IPS-NIHi11 (cell line): Measurements from ENCODE around the gene SP6.

Source experiments
- DNase-seq: peaks from one replicate; pipeline ENCODE4 v3.0.0; 2012; ENCODE audit warnings: mixed read lengths, low spot score

Gene SP6

DNA sequence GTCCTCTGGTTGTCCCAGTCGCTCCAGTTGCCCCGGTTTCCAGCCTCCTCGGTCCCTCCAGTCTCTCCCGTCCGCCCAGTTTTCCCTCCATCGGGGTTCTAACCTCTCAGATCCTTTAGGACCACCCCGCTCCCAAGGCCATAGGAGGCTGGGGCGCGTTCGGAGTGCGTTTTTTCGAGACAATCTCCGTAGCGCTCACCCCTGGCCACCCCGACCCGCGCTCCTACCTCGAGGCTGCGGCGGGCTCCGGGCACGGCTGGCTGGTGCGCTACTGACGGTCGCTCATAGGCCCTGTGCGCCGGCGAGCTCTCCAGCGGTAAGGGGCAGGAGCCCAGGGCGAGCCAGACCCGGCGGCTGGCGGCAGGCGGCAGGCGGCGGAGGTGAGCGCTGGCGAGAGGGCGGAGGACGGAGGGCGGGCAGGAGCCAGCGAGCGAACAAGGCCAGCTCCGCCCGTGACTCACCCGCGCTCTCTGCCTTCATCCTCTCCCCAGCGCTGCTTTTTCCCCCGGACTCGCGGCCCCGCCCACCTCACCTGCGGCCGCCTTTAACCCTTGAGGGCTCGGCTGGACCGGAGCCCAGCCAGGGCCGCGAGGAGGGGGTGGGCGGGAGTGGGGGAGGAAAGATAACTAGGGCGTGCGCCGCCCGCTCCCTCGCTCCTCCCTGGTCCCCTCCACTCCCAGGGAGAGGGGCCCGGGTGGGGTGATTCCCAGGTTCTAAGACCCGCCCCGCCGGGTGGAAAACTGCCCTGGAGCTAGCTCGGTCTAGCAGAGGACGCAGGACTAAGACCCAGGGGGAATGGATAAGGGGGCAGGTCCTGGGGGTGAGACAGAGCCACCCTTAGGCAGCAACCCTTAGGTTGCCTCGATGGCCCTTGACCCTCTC lies at the start of gene SP6:
Gene SP6 (minus strand): TSS at position 472 of the 882 bp plus-strand sequence. CDS start 2,734 bp downstream, outside the sequence.
- DNase-seq, result peak; percentile 91

DNA sequence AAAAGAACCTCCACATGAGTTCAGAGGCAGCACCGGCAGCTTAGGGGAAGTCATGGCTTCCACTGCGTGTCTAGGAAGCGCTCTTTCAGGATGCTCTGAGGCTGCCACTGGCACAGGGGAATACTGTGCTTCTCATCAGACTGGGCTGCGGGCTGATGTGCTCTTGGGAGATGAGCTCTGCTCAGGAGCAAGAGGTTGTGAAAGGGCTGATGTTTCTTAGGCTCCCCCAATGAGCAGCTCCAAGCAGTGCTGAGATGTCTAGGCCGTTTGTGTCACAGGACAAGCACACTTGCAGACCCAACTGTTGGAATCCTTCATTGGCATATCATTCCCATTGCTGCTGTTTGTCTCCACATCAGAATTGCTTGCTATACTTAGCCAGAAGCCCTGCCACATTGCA lies 48.7 kb upstream of the SP6 start:
- DNase-seq, result no peak

DNA sequence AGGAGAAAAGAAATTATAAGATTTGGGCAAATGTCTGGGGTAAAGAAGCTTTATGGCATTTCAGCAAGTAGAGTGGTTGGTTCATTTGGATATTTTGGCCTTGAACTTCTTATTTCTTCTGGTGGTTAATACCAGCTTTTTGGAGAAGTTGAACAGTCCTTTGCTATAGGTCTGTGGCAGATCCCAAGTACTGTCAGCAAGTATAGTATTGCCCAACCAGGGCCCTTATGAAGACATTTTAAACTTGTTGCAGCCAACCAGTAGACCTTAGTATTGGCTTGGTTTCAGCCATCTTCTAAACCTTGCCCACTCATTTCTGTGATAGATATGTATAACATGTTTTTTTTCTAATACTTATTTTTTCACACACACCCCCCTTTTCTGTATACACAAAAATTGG lies 47.3 kb upstream of the SP6 start:
- DNase-seq, result no peak

DNA sequence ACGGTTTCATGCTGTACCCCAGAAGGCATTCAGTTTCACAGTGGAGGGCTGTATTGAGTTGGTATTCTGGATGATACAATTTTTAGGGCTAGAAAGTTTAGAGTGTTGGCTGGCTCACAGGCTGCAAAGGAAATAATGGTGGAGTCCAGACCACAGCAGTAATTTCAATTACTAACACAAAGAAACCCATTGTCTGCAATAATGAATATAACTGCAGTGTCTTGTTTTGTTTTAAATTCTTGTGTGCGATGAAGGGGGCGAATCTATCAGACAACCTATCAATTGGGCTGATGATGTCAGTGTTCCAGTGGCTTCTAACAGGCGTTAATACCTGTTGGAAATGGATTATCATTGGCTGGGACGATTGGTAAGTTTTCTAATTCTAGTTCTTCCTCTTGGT lies 46.6 kb upstream of the SP6 start:
- no peak for DNase-seq

DNA sequence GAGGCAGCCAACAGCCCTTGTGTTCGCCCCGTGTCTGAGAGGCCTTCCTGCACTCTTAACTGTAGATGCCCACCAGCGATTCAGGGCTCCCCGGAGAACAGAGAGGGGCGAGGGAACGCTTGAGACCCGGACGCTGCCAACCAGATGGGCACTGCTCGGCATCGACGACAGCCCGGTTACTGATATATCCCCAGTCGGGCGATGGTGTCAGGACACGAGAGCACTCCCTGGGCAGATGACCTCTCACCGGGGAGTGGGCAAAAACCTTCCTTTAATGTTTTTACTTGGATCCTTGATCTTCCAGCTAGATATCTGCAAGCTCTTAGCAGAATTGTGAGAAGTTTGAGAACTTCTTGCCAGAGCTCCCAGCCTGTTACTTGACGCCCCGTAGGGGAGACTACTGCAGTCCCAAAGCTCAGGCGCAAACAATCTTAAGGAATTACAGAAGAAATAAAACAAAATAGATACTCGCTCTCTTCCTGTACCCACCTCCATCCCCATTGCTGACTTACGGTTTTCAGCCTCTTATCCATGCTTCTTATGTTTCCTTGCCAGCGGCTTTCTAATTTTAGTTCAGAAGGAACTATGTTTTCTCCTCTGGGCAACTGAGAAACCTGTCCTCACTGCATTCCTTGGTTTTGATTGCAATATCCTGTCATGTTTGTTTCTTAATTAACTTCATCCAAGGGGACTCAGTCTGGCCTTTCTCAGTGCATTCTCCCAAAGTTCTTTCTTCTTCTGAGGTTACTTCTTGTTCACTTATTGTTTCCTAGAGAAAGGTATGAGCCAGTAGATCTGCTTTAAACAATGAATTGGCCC lies 45.9 kb upstream of the SP6 start:
- no peak for DNase-seq

DNA sequence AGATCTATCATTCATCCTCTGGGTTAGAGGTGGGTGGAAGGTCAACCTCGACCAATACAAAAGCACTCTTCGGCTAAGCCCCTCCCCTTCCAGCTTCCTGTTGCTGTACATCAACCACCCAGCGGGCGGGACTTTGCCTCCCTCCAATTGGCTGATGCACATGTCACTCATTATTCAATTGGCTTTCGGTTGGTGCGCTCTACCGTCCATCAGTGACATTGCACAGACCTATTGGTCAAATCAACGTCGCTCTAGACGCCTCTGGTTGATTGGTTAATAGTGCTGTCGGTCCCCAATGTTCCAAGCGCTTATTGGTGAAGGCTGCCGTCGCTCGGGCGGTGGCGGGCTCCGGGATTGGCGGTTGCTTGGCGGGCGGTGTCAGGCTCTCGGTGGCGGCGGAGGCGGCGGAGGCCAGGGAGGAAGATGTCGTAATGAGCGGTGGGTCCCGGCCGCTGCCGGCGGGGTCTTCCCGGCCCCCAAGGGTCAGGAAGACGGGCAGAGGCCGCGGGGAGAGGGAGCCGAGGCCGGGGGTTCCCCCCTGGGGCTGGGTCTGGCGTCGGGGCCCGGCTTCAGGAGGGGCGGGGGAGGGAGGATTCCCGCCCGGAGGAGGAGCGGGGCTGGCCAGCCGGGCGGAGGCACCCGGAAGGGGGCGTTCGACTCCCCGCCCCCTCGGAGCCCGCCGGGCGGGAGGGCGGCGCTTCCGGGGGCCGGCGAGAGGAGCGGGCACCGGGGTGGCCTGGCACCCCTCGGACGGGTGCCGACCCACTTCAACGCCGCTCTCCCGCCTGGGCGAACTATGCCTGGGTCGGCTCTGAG lies 45.1 kb upstream of the SP6 start, which contains the start of gene SP2:
Gene SP2 (plus strand): TSS at position 381 of the 816 bp plus-strand sequence. CDS start 51 bp downstream, at position 432.
- peak; percentile 97 for DNase-seq

DNA sequence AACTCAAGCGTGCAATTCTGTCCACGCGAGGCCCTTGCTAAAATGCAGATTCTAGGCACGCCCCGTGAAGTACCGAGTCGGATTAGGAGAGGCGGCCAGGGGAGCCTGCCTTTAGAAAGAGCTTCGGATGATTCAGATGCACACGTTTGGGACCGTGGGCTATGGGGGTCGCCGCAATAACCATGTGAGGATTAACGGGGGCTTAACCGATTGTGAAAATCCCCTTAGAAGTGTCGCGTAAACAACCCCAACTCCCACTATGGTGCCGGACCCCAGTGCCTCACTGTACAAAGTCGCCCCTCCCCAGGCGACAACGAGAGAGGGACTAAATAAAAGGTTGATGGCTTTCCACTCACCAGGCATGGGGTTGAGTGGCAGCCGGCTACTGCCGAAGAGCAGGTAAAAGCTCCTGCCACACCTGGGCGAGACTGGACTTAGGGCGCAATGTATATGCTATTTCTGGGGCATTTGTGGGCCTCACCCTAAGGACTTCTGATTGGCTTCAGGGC lies 44.4 kb upstream of the SP6 start:
- no peak for DNase-seq

DNA sequence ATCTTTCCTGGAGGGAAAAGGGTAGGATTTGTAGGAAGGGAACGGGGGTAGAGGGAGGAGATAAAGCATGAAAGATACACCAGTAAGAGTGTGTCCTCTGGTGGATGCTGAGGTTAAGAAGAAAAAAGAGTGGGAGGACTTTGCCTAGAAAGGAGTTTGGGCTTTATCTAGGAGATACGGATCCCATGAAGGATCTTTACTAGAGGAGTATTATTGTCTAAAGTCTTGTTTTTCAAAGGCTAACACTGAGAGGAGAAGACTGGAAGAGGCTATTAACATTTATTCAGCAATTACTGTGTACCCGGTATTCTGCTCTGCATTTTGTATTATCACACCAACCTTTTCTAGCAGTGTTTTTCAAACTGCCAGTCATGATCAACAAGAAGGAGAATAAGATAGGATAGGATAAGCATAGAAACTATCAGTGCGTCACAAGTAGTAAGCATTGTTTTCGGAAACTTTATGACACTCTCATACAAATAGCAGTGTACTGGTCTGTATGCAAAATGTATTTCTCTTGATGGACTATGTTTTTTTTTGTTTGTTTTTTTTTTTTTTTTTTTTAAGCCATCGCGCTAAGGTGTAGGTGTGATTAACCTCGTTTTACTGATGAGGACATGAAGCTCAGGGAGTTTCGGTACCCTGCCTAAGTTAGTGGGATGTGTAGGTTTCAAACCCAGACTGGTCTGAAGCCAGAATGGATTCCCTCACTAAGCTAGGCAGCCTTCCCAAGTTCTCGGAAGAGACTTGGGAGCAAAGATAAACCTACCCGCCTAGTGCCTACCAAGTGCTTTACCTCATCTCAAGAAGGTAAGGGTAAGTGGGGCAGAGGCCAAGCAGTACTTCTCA lies 43.8 kb upstream of the SP6 start:
- no peak for DNase-seq

DNA sequence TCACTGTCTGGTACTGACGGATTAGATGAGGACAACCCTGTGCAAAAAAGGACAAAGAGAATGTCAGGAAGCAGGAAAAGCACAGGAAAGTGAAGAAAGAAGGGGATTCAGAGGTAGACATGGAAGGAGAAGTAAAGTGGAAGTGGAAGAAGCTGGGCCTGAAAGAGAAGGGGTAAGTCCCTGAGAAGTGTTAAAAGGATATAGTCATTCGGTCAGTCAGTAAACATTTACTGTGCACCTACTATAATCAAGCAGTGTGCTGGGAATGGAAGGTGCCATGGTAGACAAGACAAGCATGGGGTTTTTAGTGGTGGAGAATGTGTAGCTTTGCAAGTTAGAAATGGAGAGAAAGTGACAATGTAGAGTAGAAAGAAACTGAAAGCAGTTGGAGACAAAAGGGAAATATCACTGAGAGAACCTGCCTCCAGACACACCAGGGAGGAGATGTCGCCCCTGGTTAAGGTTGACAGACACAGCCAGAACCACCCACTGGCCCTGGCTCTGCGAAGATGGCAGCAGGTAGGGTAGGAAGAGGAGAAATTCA lies 40.7 kb upstream of the SP6 start:
- DNase-seq, result no peak

DNA sequence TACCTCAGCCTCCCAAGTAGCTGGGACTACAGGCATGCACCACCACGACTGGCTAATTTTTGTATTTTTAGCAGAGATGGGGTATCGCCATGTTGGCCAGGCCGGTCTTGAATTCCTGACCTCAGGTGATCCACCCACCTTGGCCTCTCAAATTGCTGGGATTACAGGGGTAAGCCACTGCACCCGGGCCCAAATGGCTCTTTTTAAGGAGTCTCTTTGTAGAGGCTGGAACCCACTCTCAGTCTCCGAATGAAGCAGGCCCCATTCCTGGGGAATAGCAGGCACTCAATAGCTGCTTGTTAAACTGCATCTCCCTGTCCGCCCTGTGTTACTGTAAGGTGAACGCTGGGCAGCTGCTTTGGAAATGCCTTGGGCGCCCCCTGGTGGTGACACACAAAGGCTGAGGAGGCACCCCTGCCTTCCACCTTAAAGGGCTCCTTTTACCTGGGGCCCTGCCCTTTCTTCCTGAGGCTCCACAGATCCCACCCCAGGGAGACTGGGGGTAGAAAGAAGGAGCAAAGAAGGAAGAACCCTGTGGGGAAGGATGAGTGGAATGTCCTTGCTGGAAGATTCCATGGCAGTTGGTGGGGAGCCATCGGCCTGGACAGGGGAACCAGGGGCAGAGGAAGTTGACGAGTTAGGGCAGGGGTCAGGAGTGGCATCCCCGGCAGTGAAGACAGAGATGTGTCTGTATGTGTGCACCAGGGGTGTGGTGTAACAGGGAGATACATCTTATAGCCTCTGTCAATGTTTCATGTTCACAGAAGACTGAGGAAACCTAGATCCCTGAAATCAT lies 39.0 kb upstream of the SP6 start:
- DNase-seq, result peak; percentile 82

DNA sequence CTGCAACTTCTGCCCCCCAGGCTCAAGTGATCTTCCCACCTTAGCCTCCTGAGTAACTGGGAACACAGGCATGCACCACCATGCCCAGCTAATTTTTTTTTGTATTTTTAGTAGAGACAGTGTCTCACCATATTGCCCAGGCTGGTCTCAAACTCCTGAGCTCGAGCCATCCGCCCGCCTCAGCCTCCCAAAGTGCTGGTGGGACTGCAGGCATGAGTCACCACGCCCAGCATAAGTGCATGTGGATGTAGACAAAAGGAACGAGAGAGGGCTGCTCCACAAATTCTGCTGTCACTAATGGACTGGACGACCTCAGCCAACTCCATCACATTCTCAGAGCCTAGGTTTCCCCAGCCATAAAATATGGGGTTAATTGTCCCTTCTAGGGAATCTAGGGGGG lies 37.3 kb upstream of the SP6 start:
- no peak for DNase-seq

DNA sequence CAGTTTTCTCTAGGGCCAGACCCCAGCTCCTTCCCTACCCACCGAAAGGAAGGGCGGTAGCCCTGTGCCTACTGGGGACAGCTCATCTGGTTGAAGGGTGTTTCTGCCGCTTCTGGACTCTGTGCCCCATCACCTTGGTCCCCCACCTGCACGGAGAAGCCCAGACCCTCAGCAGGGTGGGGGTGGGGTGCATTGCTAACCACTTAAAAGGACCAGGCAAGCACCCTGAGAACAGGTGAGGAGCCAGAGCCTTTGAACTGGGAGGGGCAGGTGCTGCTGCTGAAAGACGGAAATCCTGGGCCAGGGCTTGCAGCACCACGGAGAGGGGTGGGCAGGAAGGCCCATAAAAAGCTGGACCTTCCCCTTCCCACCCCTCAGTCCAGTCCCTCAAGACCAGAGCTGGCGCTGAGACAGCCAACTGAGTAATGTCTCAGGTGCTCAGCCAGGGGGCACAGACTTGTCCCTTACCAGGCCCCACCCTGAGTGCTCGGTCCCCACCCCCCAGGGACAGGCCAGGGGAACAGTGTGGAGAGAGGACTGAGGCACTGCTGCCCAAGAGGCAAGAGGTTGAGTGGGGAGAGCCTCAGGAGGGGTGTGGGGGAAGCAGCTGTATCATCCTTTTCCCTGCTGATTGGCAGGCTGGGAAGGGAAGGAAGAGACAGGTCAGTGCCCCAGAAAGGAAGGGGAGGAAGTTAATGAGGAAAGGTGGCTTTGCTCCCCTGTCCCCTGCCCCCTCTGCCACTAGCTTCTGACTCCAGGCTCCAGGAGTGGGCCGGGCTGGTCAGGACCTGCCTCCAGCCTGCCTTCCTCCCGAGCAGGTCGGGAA lies 34.2 kb upstream of the SP6 start:
- DNase-seq, result no peak

DNA sequence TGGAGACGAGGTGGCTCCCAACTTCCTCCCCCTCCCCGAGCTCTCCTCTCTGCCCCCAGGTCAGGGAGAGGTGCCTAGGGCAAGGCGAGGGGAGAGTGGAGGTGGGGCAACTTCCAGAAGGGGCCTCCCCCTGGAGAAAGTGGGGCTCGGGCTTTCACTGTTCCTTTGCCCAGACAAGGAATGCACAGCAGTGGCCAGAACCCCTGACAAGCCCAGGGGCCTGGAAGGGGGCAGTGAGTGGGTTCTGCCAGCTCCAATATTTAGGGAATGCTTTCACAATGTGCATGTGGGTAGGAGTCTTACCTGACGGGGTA lies 33.4 kb upstream of the SP6 start:
- DNase-seq, result no peak

DNA sequence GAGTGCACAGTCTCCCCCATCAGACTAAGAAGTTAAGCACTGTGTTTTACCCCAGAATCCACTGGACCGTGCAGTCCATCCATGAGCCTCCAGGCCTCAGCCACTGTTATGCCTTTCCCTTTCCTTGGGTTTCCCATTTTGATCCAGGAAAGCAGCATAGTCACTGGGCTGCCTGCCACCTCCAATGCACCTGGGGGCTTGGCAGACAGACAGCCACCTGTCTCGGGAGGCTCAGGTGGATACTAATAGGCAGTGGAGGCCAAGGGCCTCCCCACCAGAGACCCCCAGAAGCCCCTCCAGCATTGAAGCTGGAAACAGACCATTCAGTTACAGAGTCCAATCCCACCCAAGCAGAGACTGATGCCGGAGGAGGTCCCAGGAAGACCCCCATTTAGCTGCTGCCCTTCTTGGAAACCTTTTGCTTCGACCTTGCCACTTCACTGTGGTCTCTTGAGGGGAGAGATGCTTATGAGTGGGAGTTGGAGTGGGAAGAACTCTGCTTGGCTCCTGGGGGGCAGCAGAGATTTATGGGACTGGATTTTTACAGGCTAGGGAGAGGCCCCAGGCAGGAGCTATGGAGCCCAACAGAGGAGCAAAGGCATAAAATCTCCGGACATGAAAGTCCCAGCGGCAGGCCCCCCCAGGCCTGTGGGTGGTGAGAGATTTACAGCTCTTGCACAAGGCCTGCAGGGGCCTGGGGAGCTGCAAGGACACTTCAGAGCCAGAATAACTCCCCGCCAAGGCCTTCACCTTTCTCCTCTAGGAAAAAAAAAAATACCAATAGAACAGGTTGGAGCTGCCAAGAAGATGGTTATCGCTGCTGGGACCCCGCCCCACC lies 32.8 kb upstream of the SP6 start:
- DNase-seq, result no peak

DNA sequence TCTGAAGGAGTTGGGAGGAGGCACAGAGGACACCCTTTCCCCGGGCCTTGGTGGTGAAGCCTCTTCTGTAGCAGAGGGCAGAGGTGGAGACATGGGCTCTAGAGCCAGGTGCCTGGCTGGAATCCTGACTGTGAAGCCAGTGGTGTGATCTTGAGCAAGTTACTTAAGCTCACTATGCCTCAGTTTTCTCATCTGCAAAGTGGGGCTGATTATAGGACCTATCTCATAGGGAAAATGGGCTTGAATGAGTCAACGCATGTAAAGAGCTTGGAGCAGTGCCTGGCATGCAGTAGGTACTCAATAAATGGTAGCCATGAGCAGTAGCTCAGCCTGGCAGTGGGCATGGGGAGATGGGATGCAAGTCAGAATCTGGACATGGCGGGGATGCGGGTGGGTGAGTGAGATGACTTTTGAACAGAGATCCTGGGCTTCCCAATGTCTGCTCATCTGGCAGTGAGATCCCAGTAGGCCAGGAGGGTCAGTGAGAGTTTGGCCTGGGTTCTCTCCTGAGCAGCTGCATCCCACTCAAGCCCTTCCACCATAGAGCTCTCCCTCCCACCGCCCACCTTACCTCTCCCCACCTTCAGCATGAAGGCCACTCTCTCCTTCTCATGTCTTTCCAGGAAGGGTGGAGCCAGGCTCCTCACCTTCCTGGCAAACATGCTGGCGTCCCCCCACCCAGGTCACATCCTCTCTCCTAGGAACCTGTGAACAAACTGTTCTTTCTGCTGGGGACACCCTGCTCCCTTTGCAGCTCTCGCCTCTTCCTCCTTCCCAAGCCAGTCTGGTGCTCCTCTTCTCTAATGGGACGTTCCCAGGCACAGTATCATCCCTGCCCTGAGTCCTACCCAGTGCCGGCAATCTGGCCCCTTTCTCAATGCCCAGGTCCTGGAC lies 32.0 kb upstream of the SP6 start:
- no peak for DNase-seq

DNA sequence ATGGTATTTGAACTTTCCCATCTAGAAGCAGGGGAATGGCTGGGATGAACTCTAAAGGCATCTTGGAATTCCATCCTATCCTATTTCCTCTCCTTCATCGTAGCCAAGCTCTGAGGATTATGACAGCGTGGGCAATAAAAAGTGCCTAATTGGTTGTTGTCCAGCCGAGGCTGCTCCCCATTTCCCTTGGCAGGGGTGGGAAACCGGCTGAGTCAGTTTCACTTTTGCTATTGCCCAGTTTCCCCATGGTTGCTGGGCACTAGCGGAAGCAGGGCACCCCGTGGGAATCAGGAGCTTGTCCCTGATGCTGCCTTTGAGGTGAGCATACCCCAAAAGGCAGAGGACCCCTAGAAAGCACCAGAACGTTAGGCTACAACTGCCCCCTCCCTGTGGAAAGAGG lies 31.3 kb upstream of the SP6 start:
- DNase-seq, result no peak

DNA sequence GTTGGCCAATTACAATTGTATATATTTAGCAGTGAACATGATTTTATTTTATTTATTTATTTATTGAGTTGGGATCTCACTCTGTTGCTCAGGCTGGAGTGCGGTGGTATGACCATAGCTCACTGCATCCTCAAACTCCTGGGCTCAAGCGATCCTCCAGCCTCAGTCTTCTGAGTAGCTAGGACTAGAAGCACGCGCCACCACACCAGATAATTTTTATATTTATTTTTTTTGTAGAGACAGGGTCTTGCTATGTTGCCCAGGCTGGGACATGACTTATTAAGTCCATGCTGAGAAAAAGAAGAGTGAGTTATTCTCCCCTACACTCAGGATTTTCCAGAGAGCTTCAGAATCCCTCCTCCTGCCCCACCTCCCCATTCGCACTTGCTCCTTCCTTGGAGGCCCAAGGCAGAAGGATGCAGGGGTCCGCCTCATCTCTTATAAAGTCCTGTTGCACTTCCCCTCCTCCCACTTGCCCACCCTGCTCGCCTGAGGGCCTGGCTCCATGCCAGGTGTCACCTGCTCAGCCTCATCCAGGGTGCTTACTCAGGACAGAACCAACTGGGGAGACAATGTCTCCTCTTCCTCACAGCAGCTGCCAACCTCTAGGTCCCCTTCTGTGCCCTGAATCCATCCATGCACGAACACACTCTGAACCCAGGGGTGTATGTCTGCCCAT lies 29.0 kb upstream of the SP6 start:
- DNase-seq, result no peak
